Astrocyte (in vitro differentiated cells and primary cell): Measurements from ENCODE around the gene TFB1M. TPM values are rescaled to one million over a fixed set of nuclear protein-coding genes. Genes with fewer than 3 reads are reported as not detected.
"Not testable (repeated sequence)": the region's sequence is repeated elsewhere in the genome, so short reads cannot be mapped to it uniquely, and the experiment has no call there.

ENCODE experiments used
- DNase-seq: peaks from one replicate; pipeline ENCODE4 v3.0.0-alpha.2; 2010; ENCODE audit warnings: low read depth
- FAIRE-seq: peaks from 2 replicates; lab custom pipeline; 2011; peaks lifted over from hg19 to GRCh38; lab: Jason Lieb, UNC
- H2AFZ ChIP-seq: 2 replicates; pipeline ENCODE4 v1.6.0; 2012; ENCODE audit warnings: low read depth, low read length, inconsistent platforms
- H3K27ac ChIP-seq: 2 replicates; pipeline ENCODE4 v1.5.1; 2011; ENCODE audit warnings: low read depth, low read length, inconsistent platforms
- H3K27me3 ChIP-seq: 2 replicates; pipeline ENCODE4 v1.6.0; 2011; ENCODE audit warnings: low read length, inconsistent platforms; ENCODE audit not compliant: insufficient read depth
- H3K36me3 ChIP-seq: 2 replicates; pipeline ENCODE4 v1.5.1; 2011; ENCODE audit warnings: low read length, inconsistent platforms; ENCODE audit not compliant: insufficient read depth
- H3K4me1 ChIP-seq: 2 replicates; pipeline ENCODE4 v1.5.1; 2011; ENCODE audit warnings: low read length, inconsistent platforms; ENCODE audit not compliant: insufficient read depth
- H3K4me2 ChIP-seq: 2 replicates; pipeline ENCODE4 v1.6.0; 2012; ENCODE audit warnings: low read length, inconsistent platforms
- H3K4me3 ChIP-seq: 2 replicates; pipeline ENCODE4 v1.5.1; 2011; ENCODE audit warnings: low read depth, mild to moderate bottlenecking, low read length, inconsistent platforms; ENCODE audit not compliant: insufficient read depth
- H3K79me2 ChIP-seq: 2 replicates; pipeline ENCODE4 v1.6.0; 2012; ENCODE audit warnings: mild to moderate bottlenecking, low read length, inconsistent platforms; ENCODE audit not compliant: insufficient read depth
- H3K9ac ChIP-seq: 2 replicates; pipeline ENCODE4 v1.6.0; 2012; ENCODE audit warnings: mild to moderate bottlenecking, low read length, inconsistent platforms
- H3K9me3 ChIP-seq: 2 replicates; pipeline ENCODE4 v1.5.1; 2012; ENCODE audit warnings: low read depth, mild to moderate bottlenecking, low read length, inconsistent platforms; ENCODE audit not compliant: insufficient read depth
- H4K20me1 ChIP-seq: 2 replicates; pipeline ENCODE4 v1.6.0; 2012; ENCODE audit warnings: low read length, inconsistent platforms; ENCODE audit not compliant: insufficient read depth
- H3K27ac Mint-ChIP-seq: one replicate; pipeline ENCODE4 v1.8.0; 2021; ENCODE audit warnings: mild to moderate bottlenecking, mixed read lengths; ENCODE audit not compliant: unreplicated experiment
- H3K27me3 Mint-ChIP-seq: one replicate; pipeline ENCODE4 v1.8.0; 2021; ENCODE audit warnings: low read depth, mixed read lengths; ENCODE audit not compliant: unreplicated experiment
- H3K36me3 Mint-ChIP-seq: one replicate; pipeline ENCODE4 v1.8.0; 2021; ENCODE audit warnings: low read depth, mixed read lengths; ENCODE audit not compliant: unreplicated experiment
- H3K4me1 Mint-ChIP-seq: one replicate; pipeline ENCODE4 v1.8.0; 2021; ENCODE audit warnings: low read depth, mixed read lengths; ENCODE audit not compliant: unreplicated experiment
- H3K4me3 Mint-ChIP-seq: one replicate; pipeline ENCODE4 v1.8.0; 2021; ENCODE audit warnings: mild to moderate bottlenecking, moderate library complexity, mixed read lengths; ENCODE audit not compliant: unreplicated experiment
- H3K9me3 Mint-ChIP-seq: one replicate; pipeline ENCODE4 v1.8.0; 2021; ENCODE audit warnings: mild to moderate bottlenecking, mixed read lengths; ENCODE audit not compliant: unreplicated experiment
- EZH2 ChIP-seq: IDR thresholded peaks from 2 replicates; pipeline ENCODE4 v1.6.1; 2012; ENCODE audit warnings: mild to moderate bottlenecking, low read length, inconsistent platforms; ENCODE audit not compliant: insufficient read depth
- total RNA-seq: library from RNA; stranded (reverse); gene quantifications from 2 replicates; pipeline ENCODE4 v1.2.1, GENCODE V29; 2021
- TF ChIP-seq, protein P1 (sequence below): IDR thresholded peaks from 2 replicates; pipeline ENCODE4 v1.5.1; 2011; ENCODE audit warnings: low read depth, mild to moderate bottlenecking, inconsistent platforms, low read length, moderate library complexity; ENCODE audit not compliant: insufficient read depth

The TFB1M gene
- total RNA-seq, 1 donor from 2014 or later = 24.1 TPM

DNA sequence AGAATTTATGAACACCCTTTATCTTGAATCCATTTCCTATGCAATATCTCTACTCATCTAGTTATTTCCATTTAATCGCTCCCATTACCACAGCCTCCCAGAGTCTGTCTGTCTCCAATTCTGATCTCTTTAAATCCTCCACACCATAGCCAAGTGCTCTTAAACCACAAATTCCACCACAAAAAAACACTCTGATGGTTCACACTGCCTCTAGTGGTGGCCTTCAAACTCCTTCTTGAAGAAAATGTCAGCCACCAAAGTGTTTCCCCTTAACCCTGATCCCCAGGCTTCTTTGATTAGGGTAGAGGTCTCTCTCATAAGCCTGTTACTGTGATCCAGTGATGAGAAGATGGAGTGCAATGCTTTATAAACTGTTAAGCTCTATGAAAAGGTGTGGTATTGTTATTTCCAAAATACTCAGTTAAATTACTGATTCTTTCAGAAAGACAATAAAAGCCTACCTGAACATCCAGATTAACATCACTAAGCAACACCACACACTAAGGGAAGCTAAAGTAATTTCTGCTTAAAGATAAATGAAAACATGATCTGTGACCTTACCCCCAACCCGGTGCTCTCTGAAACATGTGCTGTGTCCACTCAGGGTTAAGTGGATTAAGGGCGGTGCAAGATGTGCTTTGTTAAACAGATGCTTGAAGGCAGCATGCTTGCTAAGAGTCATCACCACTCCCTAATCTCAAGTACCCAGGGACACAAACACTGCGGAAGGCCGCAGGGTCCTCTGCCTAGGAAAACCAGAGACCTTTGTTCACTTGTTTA is 46.0 kb downstream of the TFB1M start:
- peak; percentile 58 for DNase-seq
- H4K20me1 ChIP-seq, H2AFZ ChIP-seq, H3K36me3 Mint-ChIP-seq, H3K4me3 ChIP-seq, H3K36me3 ChIP-seq, H3K27me3 Mint-ChIP-seq, H3K27ac ChIP-seq, H3K79me2 ChIP-seq, H3K27me3 ChIP-seq, H3K9me3 Mint-ChIP-seq, H3K9ac ChIP-seq, H3K4me2 ChIP-seq, FAIRE-seq, H3K9me3 ChIP-seq, H3K4me3 Mint-ChIP-seq, H3K27ac Mint-ChIP-seq: not testable (repeated sequence)
- peaks cover 13% of the 10 kb centered on the region for H3K4me1 Mint-ChIP-seq
- TF ChIP-seq, protein P1, sequence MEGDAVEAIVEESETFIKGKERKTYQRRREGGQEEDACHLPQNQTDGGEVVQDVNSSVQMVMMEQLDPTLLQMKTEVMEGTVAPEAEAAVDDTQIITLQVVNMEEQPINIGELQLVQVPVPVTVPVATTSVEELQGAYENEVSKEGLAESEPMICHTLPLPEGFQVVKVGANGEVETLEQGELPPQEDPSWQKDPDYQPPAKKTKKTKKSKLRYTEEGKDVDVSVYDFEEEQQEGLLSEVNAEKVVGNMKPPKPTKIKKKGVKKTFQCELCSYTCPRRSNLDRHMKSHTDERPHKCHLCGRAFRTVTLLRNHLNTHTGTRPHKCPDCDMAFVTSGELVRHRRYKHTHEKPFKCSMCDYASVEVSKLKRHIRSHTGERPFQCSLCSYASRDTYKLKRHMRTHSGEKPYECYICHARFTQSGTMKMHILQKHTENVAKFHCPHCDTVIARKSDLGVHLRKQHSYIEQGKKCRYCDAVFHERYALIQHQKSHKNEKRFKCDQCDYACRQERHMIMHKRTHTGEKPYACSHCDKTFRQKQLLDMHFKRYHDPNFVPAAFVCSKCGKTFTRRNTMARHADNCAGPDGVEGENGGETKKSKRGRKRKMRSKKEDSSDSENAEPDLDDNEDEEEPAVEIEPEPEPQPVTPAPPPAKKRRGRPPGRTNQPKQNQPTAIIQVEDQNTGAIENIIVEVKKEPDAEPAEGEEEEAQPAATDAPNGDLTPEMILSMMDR = peak; percentile 81
- H3K4me1 ChIP-seq = peaks cover 11% of the 10 kb centered on the region

DNA sequence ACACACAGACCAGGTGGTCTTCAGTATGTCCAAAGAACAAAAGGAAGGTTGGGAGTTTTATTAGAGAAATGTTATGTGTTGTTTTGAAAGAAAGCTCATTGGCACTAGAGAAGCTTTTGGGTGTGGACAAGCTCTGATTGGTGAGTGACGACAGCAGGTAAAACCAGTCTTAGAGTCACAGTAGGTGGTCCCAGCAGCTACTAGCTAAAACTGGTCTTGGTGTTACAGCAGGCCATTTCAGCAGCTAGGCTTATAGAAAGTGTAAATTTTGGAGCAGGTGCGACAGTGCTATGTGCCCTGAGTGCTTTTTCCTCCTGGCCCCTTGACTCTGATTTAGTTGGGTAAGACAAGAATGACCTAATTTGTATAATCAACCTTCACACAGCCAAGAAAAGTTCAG is 46.9 kb downstream of the TFB1M start:
- Histone ChIP-seq H3K27ac (no peak overlapping the region), H3K27me3 (no peaks in the 10 kb centered on the region), H3K79me2 (no peaks in the 10 kb centered on the region), H3K9ac (no peak overlapping the region), H3K9me3 (no peaks in the 10 kb centered on the region), H3K36me3 (peaks cover 2% of the 10 kb centered on the region), H3K4me3 (no peak overlapping the region), H4K20me1 (no peaks in the 10 kb centered on the region), H3K4me1 (peaks cover 2% of the 10 kb centered on the region), H2AFZ (no peak overlapping the region), H3K4me2 (no peak overlapping the region)
- Mint-ChIP-seq H3K9me3 (no peaks in the 10 kb centered on the region), H3K36me3 (peaks cover 4% of the 10 kb centered on the region), H3K27ac (no peak overlapping the region), H3K4me1 (peaks cover 10% of the 10 kb centered on the region), H3K27me3 (no peaks in the 10 kb centered on the region), H3K4me3 (no peak overlapping the region)
- FAIRE-seq (no peak), DNase-seq (no peak)
- no peak for TF ChIP-seq EZH2
- TF ChIP-seq, protein P1 = no peak

DNA sequence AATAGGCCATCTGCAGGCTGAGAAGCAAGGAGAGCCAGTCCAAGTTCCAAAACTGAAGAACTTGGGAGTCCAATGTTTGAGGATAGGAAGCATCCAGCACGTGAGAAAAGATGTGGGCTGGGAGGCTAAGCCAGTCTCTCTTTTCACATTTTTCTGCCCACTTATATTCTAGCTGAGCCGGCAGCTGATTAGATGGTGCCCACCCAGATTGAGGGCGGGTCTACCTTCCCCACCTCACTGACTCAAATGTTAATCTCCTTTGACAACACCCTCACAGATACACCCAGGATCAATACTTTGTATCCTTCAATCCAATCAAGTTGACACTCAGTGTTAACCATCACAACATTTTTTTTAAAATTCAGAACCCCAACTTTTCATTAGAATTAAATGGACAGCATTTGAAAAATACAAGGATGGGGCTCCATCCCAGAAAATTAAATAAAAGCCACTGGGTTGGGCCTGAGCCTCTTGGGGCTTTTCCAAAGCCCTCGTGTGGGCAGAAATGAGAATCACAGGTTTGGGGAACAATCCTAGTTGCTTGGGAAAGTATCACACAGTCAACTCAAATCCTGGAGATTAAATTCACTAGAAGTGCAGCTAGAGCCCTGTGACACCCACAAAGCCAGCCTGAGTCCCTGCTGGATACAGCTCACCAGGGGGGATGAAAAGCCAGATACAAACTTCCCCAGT is 48.3 kb downstream of the TFB1M start:
- Histone ChIP-seq H3K27me3 (no peaks in the 10 kb centered on the region), H3K4me1 (no peaks in the 10 kb centered on the region), H2AFZ (no peak overlapping the region), H3K36me3 (peaks cover 2% of the 10 kb centered on the region), H4K20me1 (no peaks in the 10 kb centered on the region), H3K9ac (no peak overlapping the region), H3K4me2 (no peak overlapping the region), H3K9me3 (no peaks in the 10 kb centered on the region), H3K79me2 (peaks cover 4% of the 10 kb centered on the region), H3K4me3 (no peak overlapping the region), H3K27ac (no peak overlapping the region)
- no peaks in the 10 kb centered on the region for H3K9me3 Mint-ChIP-seq
- H3K36me3 Mint-ChIP-seq = peaks cover 9% of the 10 kb centered on the region
- no peak for FAIRE-seq
- no peak overlapping the region for H3K4me3 Mint-ChIP-seq
- H3K4me1 Mint-ChIP-seq = peaks cover 14% of the 10 kb centered on the region
- no peaks in the 10 kb centered on the region for H3K27me3 Mint-ChIP-seq
- no peak for DNase-seq
- H3K27ac Mint-ChIP-seq = peak overlapping the region; percentile 26
- no peak for TF ChIP-seq EZH2
- TF ChIP-seq, protein P1 = no peak
